GM12878 (cell line): ENCODE measurements around the gene PPHLN1. TPM values are rescaled to one million over a fixed set of nuclear protein-coding genes. Genes with fewer than 3 reads are reported as not detected.

Source experiments
- ATAC-seq: fragments of 200-7000 bp; cut with Tn5 transposase; 3 replicates; pipeline ENCODE4 v1.9.1; 2020; ENCODE audit warnings: mild to moderate bottlenecking, moderate library complexity
- BruUV-seq: library from RNA; stranded (reverse); fragments of 400-500 nt; replicated peaks from 2 replicates; lab custom pipeline; 2021; lab: Mats Ljungman, UMichigan
- CTCF ChIA-PET: fragments of 300-600 bp; sonication (Branson Sonifier 250); formaldehyde crosslinking; extraction: SDS; loops from one replicate; lab custom pipeline; 2021; ENCODE audit warnings: inconsistent platforms; lab: Yijun Ruan, JAX
- POLR2A ChIA-PET: fragments of 350-600 bp; formaldehyde crosslinking; extraction: SDS; loops from one replicate; lab custom pipeline; 2021; ENCODE audit warnings: inconsistent platforms; lab: Charles Lee
- RAD21 ChIA-PET: fragments of 300-600 bp; sonication (Branson Sonifier 250); formaldehyde crosslinking; loops from one replicate; lab custom pipeline; 2023; ENCODE audit warnings: antibody characterized with exemption; ENCODE audit not compliant: unreplicated experiment; lab: Charles Lee
- SMC1A ChIA-PET: fragments of 300-600 bp; sonication (Branson Sonifier 250); formaldehyde crosslinking; loops from one replicate; lab custom pipeline; 2023; ENCODE audit not compliant: unreplicated experiment, uncharacterized antibody; lab: Charles Lee
- DNase-seq: peaks from one replicate; pipeline ENCODE4 v3.0.0-alpha.2; 2011; ENCODE audit warnings: low read depth, low spot score
- FAIRE-seq: peaks from 3 replicates; lab custom pipeline; 2011; peaks lifted over from hg19 to GRCh38; lab: Jason Lieb, UNC
- H2AFZ ChIP-seq: 2 replicates; pipeline ENCODE4 v1.6.0; 2011; ENCODE audit warnings: low read depth, low read length, control low read depth; ENCODE audit not compliant: control insufficient read depth
- H3K27ac ChIP-seq: 2 replicates; pipeline ENCODE4 v1.5.1; 2011; ENCODE audit warnings: control low read depth; ENCODE audit not compliant: control insufficient read depth, insufficient read depth
- H3K27me3 ChIP-seq, 2 experiments: replicated peaks in 1 of 2; 2 replicates each; pipeline versions ENCODE4 v1.6.0 to v1.6.1; 2011; ENCODE audit warnings: low read length in 1 of 2; ENCODE audit not compliant: control insufficient read depth in 2 of 2, insufficient read depth in 2 of 2
- H3K36me3 ChIP-seq, 2 experiments: 2 replicates each; pipeline ENCODE4 v1.5.1; 2011; ENCODE audit warnings: low read length in 1 of 2; ENCODE audit not compliant: control insufficient read depth in 2 of 2, insufficient read depth in 2 of 2
- H3K4me1 ChIP-seq: 2 replicates; pipeline ENCODE4 v1.6.1; 2011; ENCODE audit warnings: mild to moderate bottlenecking, low read length, moderate library complexity, mixed read lengths; ENCODE audit not compliant: control insufficient read depth, insufficient read depth
- H3K4me2 ChIP-seq: 2 replicates; pipeline ENCODE4 v1.6.0; 2011; ENCODE audit warnings: control low read depth; ENCODE audit not compliant: control insufficient read depth, insufficient read depth
- H3K4me3 ChIP-seq: fragments of 200-600 bp; sonication (generic); 2 replicates; pipeline ENCODE4 v1.5.1; 2016
- H3K79me2 ChIP-seq: 2 replicates; pipeline ENCODE4 v1.6.0; 2011; ENCODE audit warnings: low read length; ENCODE audit not compliant: control insufficient read depth, insufficient read depth
- H3K9ac ChIP-seq: 2 replicates; pipeline ENCODE4 v1.8.0; 2011; ENCODE audit warnings: low read length, control low read depth, mixed read lengths; ENCODE audit not compliant: control insufficient read depth, insufficient read depth
- H3K9me3 ChIP-seq: replicated peaks from 3 replicates; pipeline ENCODE4 v1.5.1; 2011; ENCODE audit warnings: mild to moderate bottlenecking, low read length; ENCODE audit not compliant: control insufficient read depth, insufficient read depth
- H4K20me1 ChIP-seq: 2 replicates; pipeline ENCODE4 v1.6.0; 2011; ENCODE audit not compliant: control insufficient read depth, insufficient read depth
- ATF2 ChIP-seq: IDR thresholded peaks from 2 replicates; pipeline ENCODE4 v1.6.1; 2012; ENCODE audit warnings: low read length, inconsistent platforms
- FOS ChIP-seq: IDR thresholded peaks from 3 replicates; pipeline ENCODE4 v1.6.1; 2011; ENCODE audit warnings: borderline replicate concordance; ENCODE audit not compliant: insufficient read length; ENCODE audit errors: extremely low read depth
- GABPA ChIP-seq: IDR thresholded peaks from 2 replicates; pipeline ENCODE4 v1.6.1; 2014; ENCODE audit warnings: antibody characterized with exemption, low read depth, mild to moderate bottlenecking, inconsistent platforms
- MAX ChIP-seq: IDR thresholded peaks from 2 replicates; pipeline ENCODE4 v1.6.1; 2012; ENCODE audit warnings: low read depth, low read length, improper control_type of control experiment
- MEF2A ChIP-seq: IDR thresholded peaks from 2 replicates; pipeline ENCODE4 v1.6.1; 2011; ENCODE audit warnings: low read depth, mild to moderate bottlenecking, low read length, moderate library complexity; ENCODE audit not compliant: insufficient read depth
- NFIC ChIP-seq: IDR thresholded peaks from 2 replicates; pipeline ENCODE4 v1.6.1; 2012; ENCODE audit warnings: low read depth, mild to moderate bottlenecking, inconsistent platforms, low read length, moderate library complexity
- NR2C1 ChIP-seq: fragments of 450-650 bp; IDR thresholded peaks from 2 replicates; pipeline ENCODE4 v1.6.1; 2017; ENCODE audit warnings: antibody characterized with exemption, mild to moderate bottlenecking, moderate library complexity
- PML ChIP-seq: IDR thresholded peaks from 2 replicates; pipeline ENCODE4 v1.6.1; 2012; ENCODE audit warnings: low read length, inconsistent platforms
- RFX5 ChIP-seq: IDR thresholded peaks from 2 replicates; pipeline ENCODE4 v1.6.1; 2011; ENCODE audit warnings: low read depth, low read length, improper control_type of control experiment
- SPI1 ChIP-seq: IDR thresholded peaks from 2 replicates; pipeline ENCODE4 v1.6.1; 2011; ENCODE audit warnings: low read depth, mild to moderate bottlenecking, low read length, moderate library complexity, borderline replicate concordance; ENCODE audit not compliant: insufficient read depth
- STAT3 ChIP-seq: IDR thresholded peaks from 2 replicates; pipeline ENCODE4 v1.6.1; 2011; ENCODE audit warnings: low read depth, low read length, improper control_type of control experiment
- TBL1XR1 ChIP-seq: IDR thresholded peaks from 2 replicates; pipeline ENCODE4 v1.6.1; 2012; ENCODE audit warnings: low read depth, low read length, improper control_type of control experiment
- ZBTB33 ChIP-seq: fragments of 450-650 bp; IDR thresholded peaks from 2 replicates; pipeline ENCODE4 v1.6.1; 2017; ENCODE audit warnings: mild to moderate bottlenecking
- WGBS: methylation state at CpG from one replicate; pipeline ENCODE4 v1.1.6; 2016; ENCODE audit warnings: low lambda C conversion rate; ENCODE audit not compliant: insufficient replicate concordance, insufficient coverage; ENCODE audit errors: missing lambda C conversion rate; 5-methylcytosine and 5-hydroxymethylcytosine counted together
- in situ Hi-C: fragments of 300-500 bp; cut with MboI; formaldehyde crosslinking; loops from 9 replicates; pipeline ENCODE4 v1.14.3; 2018; ENCODE audit warnings: mixed read lengths
- intact Hi-C: fragments of 100-400 bp; cut with micrococcal nuclease; formaldehyde crosslinking; loops from one replicate; pipeline ENCODE4 v1.14.2; 2022; ENCODE audit not compliant: unreplicated experiment
- polyA plus RNA-seq, 11 experiments: library from polyadenylated mRNA; depleted of rRNA in 4 of 11; unstranded in 6 of 11; stranded (reverse) in 5 of 11; fragments of >200 nt; fragmentation: Nextera tagmentation in 4 of 11; fragmentation: Illumina TruSeq in 1 of 11; extraction: Ambion mirVana in 4 of 11; extraction: Trizol in 1 of 11; gene quantifications; 1 replicate in 1 of 11; 2 replicates in 10 of 11; pipeline versions ENCODE4 v1.2.1 to v1.2.3, GENCODE V29; 2011 to 2016; ENCODE audit warnings: inconsistent platforms in 2 of 11, missing spikeins in 2 of 11, low read depth in 1 of 11
- total RNA-seq, 4 experiments: library from RNA; depleted of rRNA in 3 of 4; stranded (reverse); fragments of >200 nt in 3 of 4; fragmentation: Illumina TruSeq in 1 of 4; extraction: Trizol in 1 of 4; gene quantifications; 2 replicates each; pipeline versions ENCODE4 v1.2.1 to v1.2.3, GENCODE V29; 2013 to 2021
- TF ChIP-seq, protein P1 (sequence below): fragments of 450-650 bp; IDR thresholded peaks from 2 replicates; pipeline ENCODE4 v1.6.1; 2014; ENCODE audit warnings: mild to moderate bottlenecking
- TF ChIP-seq, protein P2 (sequence below): IDR thresholded peaks from 2 replicates; pipeline ENCODE4 v1.6.1; 2012; ENCODE audit warnings: low read depth, low read length, improper control_type of control experiment

Gene PPHLN1
- total and polyA plus RNA-seq, 10 of the 15 experiments (the other 5 are each of a cell fraction or from before 2014, with no cell fraction given): 73.6 to 117 (median 92.1) TPM

GRCh38 chr12:42469355-42470175 is 143.6 kb downstream of the PPHLN1 start:
- no peaks in the 10 kb centered on the region for H3K36me3 ChIP-seq
- no peaks in the 10 kb centered on the region for H3K9me3 ChIP-seq
- ATAC-seq (peak; percentile 96), DNase-seq (peak; percentile 97), FAIRE-seq (peak; percentile 97)
- ChIA-PET POLR2A (interaction anchor here (0.9 to 1.4 kb wide), 3 partner anchors 9 to 98 kb away, joined by 3 to 6 read pairs (median 3); no protein-coding TSS in a partner anchor), CTCF (interaction anchor here (1.0 to 11.4 kb wide), 8 partner anchors 9 to 869 kb away, joined by 5 to 87 read pairs (median 10); no protein-coding TSS in a partner anchor), RAD21 (interaction anchor here (0.6 to 3.3 kb wide), 12 partner anchors 9 to 868 kb away, joined by 3 to 25 read pairs (median 4); no protein-coding TSS in a partner anchor), SMC1A (interaction anchor here (1.0 to 6.4 kb wide), 12 partner anchors 9 to 868 kb away, joined by 3 to 40 read pairs (median 7); no protein-coding TSS in a partner anchor)
- H2AFZ ChIP-seq: peak overlapping the region; percentile 73
- in situ Hi-C loops (no loop called here), intact Hi-C loops (loop anchor here (5.0 to 10.0 kb wide), 2 partner anchors 325 to 1288 kb away; partner anchors contain the start of genes GXYLT1, IRAK4 and PUS7L)
- peak overlapping the region; percentile 72 for H3K27ac ChIP-seq
- H3K4me1 ChIP-seq: peaks cover 20% of the 10 kb centered on the region
- WGBS: under 1% methylated on average over 7 of the region's 7 CpGs
- H3K4me3 ChIP-seq: peak overlapping the region; percentile 52
- peak overlapping the region; percentile 96 for H3K4me2 ChIP-seq
- H3K9ac ChIP-seq: no peak overlapping the region
- no peaks in the 10 kb centered on the region for H4K20me1 ChIP-seq
- BruUV-seq: no TSS peak
- H3K27me3 ChIP-seq: no peaks in the 10 kb centered on the region
- no peaks in the 10 kb centered on the region for H3K79me2 ChIP-seq
- peak; percentile 96 for TF ChIP-seq SPI1
- TF ChIP-seq MEF2A: no peak
- TF ChIP-seq ATF2: peak; percentile 81
- peak; percentile 85 for TF ChIP-seq NFIC
- no peak for TF ChIP-seq FOS
- 0 out of 2 replicates have a peak, but pooled peaks have one; percentile 16 for TF ChIP-seq MAX
- TF ChIP-seq GABPA: peak; percentile 50; the same call in 1 of the 2 replicates
- no peak for TF ChIP-seq ZBTB33
- TF ChIP-seq, protein P1, sequence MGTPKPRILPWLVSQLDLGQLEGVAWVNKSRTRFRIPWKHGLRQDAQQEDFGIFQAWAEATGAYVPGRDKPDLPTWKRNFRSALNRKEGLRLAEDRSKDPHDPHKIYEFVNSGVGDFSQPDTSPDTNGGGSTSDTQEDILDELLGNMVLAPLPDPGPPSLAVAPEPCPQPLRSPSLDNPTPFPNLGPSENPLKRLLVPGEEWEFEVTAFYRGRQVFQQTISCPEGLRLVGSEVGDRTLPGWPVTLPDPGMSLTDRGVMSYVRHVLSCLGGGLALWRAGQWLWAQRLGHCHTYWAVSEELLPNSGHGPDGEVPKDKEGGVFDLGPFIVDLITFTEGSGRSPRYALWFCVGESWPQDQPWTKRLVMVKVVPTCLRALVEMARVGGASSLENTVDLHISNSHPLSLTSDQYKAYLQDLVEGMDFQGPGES: no peak
- TF ChIP-seq STAT3: no peak
- TF ChIP-seq, protein P2, sequence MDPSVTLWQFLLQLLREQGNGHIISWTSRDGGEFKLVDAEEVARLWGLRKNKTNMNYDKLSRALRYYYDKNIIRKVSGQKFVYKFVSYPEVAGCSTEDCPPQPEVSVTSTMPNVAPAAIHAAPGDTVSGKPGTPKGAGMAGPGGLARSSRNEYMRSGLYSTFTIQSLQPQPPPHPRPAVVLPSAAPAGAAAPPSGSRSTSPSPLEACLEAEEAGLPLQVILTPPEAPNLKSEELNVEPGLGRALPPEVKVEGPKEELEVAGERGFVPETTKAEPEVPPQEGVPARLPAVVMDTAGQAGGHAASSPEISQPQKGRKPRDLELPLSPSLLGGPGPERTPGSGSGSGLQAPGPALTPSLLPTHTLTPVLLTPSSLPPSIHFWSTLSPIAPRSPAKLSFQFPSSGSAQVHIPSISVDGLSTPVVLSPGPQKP: no peak
- TF ChIP-seq TBL1XR1: peak; percentile 50; the same call in 1 of the 2 replicates
- TF ChIP-seq NR2C1: no peak
- no peak for TF ChIP-seq RFX5
- TF ChIP-seq PML: 0 out of 2 replicates have a peak, but pooled peaks have one; percentile 39
